MM.1S (cell line): ENCODE data around the gene SERPINB12.

Experiments used
- EZH2 ChIP-seq: fragments of 300-600 bp; sonication (generic); optimal IDR thresholded peaks from 2 replicates; pipeline ENCODE3; 2017; ENCODE audit warnings: low read depth, mild to moderate bottlenecking, antibody characterized with exemption, low read length, mixed read lengths
- TF ChIP-seq, protein P1 (sequence below): fragments of 300-600 bp; sonication (generic); IDR thresholded peaks from 2 replicates; pipeline ENCODE4 v1.5.1; 2016; ENCODE audit warnings: antibody characterized with exemption, low read length, mixed read lengths

DNA sequence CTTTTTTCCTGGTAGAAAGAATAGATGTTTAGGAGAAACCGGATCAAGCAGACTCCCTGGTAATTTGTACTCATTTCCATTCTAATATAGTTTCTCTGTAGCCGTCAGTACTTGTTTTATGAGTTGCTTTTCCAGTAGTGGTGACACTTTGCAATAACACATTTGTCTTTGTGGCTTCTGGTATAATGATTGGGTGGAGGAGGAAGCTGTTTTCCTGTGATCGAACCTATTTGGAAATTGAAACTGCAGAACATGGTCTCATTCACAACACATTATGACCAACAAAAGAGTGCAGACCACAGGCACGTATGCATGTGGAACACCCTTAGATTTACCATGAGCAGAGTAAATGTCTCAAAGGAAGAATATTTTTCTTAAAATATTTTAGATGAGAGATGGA, 7.6 kb upstream of the SERPINB12 start:
- TF ChIP-seq, protein P1, sequence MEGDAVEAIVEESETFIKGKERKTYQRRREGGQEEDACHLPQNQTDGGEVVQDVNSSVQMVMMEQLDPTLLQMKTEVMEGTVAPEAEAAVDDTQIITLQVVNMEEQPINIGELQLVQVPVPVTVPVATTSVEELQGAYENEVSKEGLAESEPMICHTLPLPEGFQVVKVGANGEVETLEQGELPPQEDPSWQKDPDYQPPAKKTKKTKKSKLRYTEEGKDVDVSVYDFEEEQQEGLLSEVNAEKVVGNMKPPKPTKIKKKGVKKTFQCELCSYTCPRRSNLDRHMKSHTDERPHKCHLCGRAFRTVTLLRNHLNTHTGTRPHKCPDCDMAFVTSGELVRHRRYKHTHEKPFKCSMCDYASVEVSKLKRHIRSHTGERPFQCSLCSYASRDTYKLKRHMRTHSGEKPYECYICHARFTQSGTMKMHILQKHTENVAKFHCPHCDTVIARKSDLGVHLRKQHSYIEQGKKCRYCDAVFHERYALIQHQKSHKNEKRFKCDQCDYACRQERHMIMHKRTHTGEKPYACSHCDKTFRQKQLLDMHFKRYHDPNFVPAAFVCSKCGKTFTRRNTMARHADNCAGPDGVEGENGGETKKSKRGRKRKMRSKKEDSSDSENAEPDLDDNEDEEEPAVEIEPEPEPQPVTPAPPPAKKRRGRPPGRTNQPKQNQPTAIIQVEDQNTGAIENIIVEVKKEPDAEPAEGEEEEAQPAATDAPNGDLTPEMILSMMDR, result peak; percentile 16; the same call in 1 of the 2 replicates
- no peak for TF ChIP-seq EZH2
